ENCODE measurements around the gene BTBD8. TPM values are rescaled to one million over a fixed set of nuclear protein-coding genes. Genes with fewer than 3 reads are reported as not detected.

Gene BTBD8
- total RNA-seq, 2 experiments from 2014 or later: 2.0 to 2.7 TPM

DNA sequence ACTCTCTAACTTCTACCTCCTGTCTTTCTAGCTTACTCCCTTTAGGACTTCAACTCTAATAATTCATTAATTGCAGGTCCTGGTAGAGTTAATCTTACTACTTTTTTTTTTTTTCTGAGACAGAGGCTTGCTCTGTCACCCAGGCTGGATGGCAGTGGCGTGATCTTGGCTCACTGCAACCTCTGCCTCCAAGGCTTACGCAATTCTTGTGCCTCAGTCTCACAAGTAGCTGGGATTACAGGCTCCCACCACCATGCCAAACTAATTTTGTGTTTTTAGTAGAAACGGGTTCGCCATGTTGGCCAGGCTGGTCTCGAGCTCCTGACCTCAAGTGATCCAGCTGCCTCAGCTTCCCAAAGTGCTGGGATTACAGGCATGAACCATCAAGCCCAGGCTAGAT is 15.7 kb downstream of the BTBD8 start:
- intact Hi-C loops (cut with micrococcal nuclease): no loop called here
- H3K4me3 Mint-ChIP-seq: no peak overlapping the region
- no peak overlapping the region for H3K27ac Mint-ChIP-seq
- no peaks in the 10 kb centered on the region for H3K9me3 Mint-ChIP-seq
- CTCF ChIA-PET: interaction anchor here (0.6 to 1.4 kb wide), 2 partner anchors 14 to 76 kb away, joined by 3 to 6 read pairs; no protein-coding TSS in a partner anchor
- no peak for DNase-seq
- H3K4me1 Mint-ChIP-seq (ENCODE audit: low read depth): peaks cover 5% of the 10 kb centered on the region
- H3K36me3 Mint-ChIP-seq (ENCODE audit: low read depth): peaks cover 7% of the 10 kb centered on the region
- H3K27me3 Mint-ChIP-seq (ENCODE audit: low read depth): no peaks in the 10 kb centered on the region

DNA sequence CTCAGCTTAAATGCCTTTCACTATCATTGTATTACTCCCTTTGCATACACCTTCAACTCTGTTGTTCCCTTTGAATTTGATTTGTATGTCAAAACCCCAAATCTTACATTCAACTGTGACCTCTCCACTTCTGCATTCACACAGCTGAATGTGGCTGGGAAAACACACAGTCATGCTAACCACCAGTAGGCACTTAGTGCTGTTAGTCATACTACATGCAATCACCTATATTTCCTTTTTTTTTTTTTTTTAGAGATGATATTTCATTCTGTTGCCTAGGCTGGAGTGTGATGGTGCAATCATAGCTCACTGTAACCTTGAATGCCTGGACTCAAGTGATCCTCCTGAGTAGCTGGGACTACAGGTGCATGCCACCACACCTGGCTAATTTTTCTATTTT is 16.2 kb downstream of the BTBD8 start:
- peaks cover 8% of the 10 kb centered on the region for H3K36me3 Mint-ChIP-seq (ENCODE audit: low read depth)

DNA sequence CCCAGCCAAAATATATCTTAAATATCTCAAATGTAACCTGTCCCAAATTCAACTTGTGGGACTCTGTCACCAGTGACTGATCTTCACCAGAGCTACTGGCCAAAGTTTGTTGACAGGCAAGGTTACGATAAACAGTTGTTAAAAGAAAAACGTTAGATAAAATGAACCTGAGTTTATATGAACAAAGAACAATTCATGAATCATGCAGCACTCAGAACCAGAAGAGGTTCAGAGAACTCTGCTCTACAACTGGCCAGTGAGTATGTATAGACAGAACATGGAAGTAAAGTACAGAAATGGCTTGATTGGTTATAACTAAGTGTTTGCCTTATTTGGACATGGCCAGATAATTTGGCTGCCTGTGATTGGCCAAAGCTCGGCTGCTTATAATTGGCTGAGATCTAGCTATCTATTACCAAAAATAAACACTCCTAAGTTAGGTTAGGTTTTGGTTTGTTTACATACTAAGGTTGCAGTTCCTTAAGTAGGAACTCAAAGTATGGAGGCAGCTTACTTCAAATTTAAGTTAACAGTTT is 25.5 kb downstream of the BTBD8 start:
- Mint-ChIP-seq H3K4me3 (no peak overlapping the region), H3K4me1 (ENCODE audit: low read depth) (no peaks in the 10 kb centered on the region), H3K9me3 (no peaks in the 10 kb centered on the region), H3K27me3 (ENCODE audit: low read depth) (no peaks in the 10 kb centered on the region), H3K36me3 (ENCODE audit: low read depth) (peaks cover 11% of the 10 kb centered on the region), H3K27ac (no peak overlapping the region)
- intact Hi-C loops (cut with micrococcal nuclease): no loop called here
- DNase-seq: no peak
- CTCF ChIA-PET: no interaction called here

More for the DNA sequence above, 16.2 kb downstream of the BTBD8 start:
- Mint-ChIP-seq H3K4me3 (no peak overlapping the region), H3K4me1 (ENCODE audit: low read depth) (peaks cover 5% of the 10 kb centered on the region), H3K27me3 (ENCODE audit: low read depth) (no peaks in the 10 kb centered on the region), H3K27ac (no peak overlapping the region), H3K9me3 (no peaks in the 10 kb centered on the region)
- DNase-seq: peak; percentile 33
- CTCF ChIA-PET: interaction anchor here (0.6 kb wide), 1 partner anchor 75 kb away, joined by 6 read pairs; no protein-coding TSS in a partner anchor
- intact Hi-C loops (cut with micrococcal nuclease): no loop called here

DNA sequence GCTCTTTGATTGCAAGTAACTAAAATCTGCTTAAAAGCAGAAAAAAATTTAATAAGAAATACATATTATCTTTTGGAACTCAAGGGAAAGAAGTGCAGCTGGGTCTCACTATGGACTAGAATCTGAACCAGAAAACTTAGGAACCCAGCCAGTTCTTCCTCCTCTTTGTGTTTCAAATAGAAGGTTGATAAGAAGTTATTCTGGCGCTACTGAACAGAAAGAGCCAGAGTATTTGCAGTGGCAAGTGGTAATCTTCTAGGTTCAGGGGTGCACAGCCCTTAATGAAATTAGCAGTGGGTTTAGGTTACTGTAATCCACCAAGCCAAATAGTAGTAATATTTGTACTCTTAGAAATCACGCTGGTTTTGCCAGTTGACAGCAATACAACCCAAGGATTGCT is 28.5 kb downstream of the BTBD8 start:
- Mint-ChIP-seq H3K4me3 (no peak overlapping the region), H3K4me1 (ENCODE audit: low read depth) (no peaks in the 10 kb centered on the region), H3K27ac (no peak overlapping the region), H3K27me3 (ENCODE audit: low read depth) (no peaks in the 10 kb centered on the region), H3K36me3 (ENCODE audit: low read depth) (peaks cover 10% of the 10 kb centered on the region), H3K9me3 (no peaks in the 10 kb centered on the region)
- intact Hi-C loops (cut with micrococcal nuclease): no loop called here
- CTCF ChIA-PET: no interaction called here
- DNase-seq: no peak

DNA sequence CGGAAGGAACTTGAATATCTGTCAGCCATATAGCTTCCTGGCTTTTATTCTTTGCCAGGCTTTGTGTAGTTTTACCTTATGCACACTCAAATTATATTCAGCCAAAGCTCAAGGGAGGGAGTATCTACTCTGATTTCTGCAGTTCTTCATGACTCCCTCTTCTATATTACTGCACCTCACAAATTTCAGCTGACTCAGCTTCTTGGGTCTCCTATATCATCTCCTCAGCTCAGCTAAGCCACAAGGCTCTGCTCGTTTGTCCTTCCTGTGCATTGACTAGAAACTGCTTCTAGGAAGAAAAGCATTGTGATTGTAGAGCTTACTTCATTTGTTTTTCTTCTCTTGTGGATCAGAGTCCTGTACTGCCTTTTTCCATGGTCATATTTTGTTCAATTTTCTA is 37.4 kb downstream of the BTBD8 start:
- intact Hi-C loops (cut with micrococcal nuclease): no loop called here
- Mint-ChIP-seq H3K27ac (no peak overlapping the region), H3K27me3 (ENCODE audit: low read depth) (no peaks in the 10 kb centered on the region), H3K4me1 (ENCODE audit: low read depth) (peaks cover 14% of the 10 kb centered on the region), H3K9me3 (no peaks in the 10 kb centered on the region), H3K36me3 (ENCODE audit: low read depth) (no peaks in the 10 kb centered on the region), H3K4me3 (no peak overlapping the region)
- DNase-seq: no peak
- CTCF ChIA-PET: interaction anchor here (1.2 kb wide), 1 partner anchor 18 kb away, joined by 3 read pairs; no protein-coding TSS in a partner anchor

DNA sequence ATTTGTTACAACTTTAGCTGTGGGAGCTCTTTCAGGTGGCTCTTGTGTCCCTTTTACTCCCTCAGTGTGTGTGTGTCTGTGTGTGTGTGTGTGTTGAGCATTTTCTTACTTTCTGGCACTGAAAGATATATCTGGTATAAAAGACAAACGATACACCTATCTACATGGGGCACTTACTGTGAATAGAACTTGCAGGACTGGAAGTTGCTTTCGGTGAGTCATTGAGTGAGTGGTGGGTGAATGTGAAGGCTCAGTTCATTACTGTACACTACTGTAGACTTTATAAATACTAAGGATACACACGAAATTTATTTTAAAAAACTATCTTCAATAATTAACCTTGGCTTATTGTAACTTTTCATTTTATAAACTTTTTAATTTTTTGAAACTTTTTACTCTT is 38.7 kb downstream of the BTBD8 start:
- intact Hi-C loops (cut with micrococcal nuclease): no loop called here
- no peak overlapping the region for H3K4me3 Mint-ChIP-seq
- DNase-seq: no peak
- H3K27me3 Mint-ChIP-seq (ENCODE audit: low read depth): no peaks in the 10 kb centered on the region
- CTCF ChIA-PET: interaction anchor here (0.7 kb wide), 1 partner anchor 37 kb away, joined by 3 read pairs; no protein-coding TSS in a partner anchor
- no peak overlapping the region for H3K27ac Mint-ChIP-seq
- H3K4me1 Mint-ChIP-seq (ENCODE audit: low read depth): peaks cover 18% of the 10 kb centered on the region
- H3K36me3 Mint-ChIP-seq (ENCODE audit: low read depth): no peaks in the 10 kb centered on the region
- no peaks in the 10 kb centered on the region for H3K9me3 Mint-ChIP-seq

DNA sequence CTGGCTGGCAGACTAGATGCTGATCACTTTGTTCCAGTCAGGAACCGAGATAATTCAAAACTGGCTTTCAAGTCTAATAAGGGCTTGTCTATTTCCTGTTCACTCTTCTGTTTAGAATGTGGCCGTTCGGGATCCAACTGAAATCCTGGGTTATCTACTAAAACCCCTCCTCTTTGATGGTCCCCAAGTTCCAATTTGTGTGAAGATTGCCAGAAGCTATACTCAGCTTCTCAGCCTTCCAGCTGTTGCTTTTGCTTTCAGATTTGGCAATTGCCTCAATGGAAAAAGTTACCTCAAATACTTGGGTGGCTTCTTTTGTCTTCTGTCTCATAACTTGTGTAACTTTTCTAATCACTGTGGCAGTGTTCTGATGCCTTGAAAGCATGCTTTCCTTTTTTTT is 43.7 kb downstream of the BTBD8 start:
- CTCF ChIA-PET: interaction anchor here (0.7 kb wide), 1 partner anchor 609 kb away, joined by 3 read pairs; no protein-coding TSS in a partner anchor
- intact Hi-C loops (cut with micrococcal nuclease): loop anchor here (1.0 to 2.0 kb wide), 2 partner anchors 43 to 414 kb away; partner anchors contain the start of gene BTBD8
- Mint-ChIP-seq H3K4me1 (ENCODE audit: low read depth) (peaks cover 13% of the 10 kb centered on the region), H3K36me3 (ENCODE audit: low read depth) (no peaks in the 10 kb centered on the region), H3K27me3 (ENCODE audit: low read depth) (no peaks in the 10 kb centered on the region), H3K27ac (peak overlapping the region; percentile 62), H3K4me3 (peak overlapping the region; percentile 42), H3K9me3 (no peaks in the 10 kb centered on the region)
- peak; percentile 29 for DNase-seq

DNA sequence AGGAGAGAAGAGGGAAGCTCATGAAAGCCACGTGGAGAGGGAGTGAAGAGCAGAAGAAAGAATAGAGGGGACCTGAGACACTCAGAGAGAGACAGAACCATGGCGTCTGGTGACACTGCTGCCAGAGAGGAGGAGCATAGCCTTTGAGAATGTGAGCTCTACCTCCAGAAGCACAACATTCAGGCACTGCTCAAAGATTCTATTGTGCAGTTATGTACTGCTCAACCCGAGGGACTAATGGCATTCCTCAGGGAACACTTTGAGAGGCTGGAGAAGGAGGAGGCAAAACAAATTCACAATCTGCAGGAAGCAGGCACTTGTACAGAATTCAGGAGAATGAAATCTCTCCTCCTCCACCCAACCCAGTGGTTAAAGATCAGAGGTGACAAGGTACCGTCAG is 45.1 kb downstream of the BTBD8 start:
- CTCF ChIA-PET: no interaction called here
- Mint-ChIP-seq H3K4me1 (ENCODE audit: low read depth) (peaks cover 13% of the 10 kb centered on the region), H3K9me3 (no peaks in the 10 kb centered on the region)

DNA sequence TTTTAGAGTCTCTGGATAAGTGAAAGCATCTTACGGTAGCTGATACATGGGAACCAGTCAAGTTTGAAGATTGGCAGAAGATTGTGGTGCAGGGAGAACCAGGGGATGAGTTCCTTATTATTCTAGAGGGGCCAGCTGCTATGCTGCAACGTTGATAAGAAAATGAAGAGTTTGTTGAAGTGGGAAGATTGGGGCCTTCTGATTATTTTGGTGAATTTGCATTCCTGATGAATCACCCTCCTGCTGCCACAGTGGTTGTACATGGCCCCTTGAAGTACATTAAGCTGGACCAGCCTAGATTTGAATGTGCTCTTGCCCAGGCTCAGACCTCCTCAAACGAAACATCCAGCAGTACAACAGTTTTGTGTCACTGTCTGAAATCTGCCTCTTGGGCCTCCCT is 45.9 kb downstream of the BTBD8 start:
- CTCF ChIA-PET: interaction anchor here (0.6 kb wide), 1 partner anchor 172 kb away, joined by 3 read pairs; the partner anchor contains the start of gene GLMN
- H3K9me3 Mint-ChIP-seq: no peaks in the 10 kb centered on the region

More for the DNA sequence above, 45.1 kb downstream of the BTBD8 start:
- Mint-ChIP-seq H3K27me3 (ENCODE audit: low read depth) (no peaks in the 10 kb centered on the region), H3K4me3 (no peak overlapping the region), H3K27ac (no peak overlapping the region), H3K36me3 (ENCODE audit: low read depth) (peaks cover 2% of the 10 kb centered on the region)
- intact Hi-C loops (cut with micrococcal nuclease): no loop called here
- DNase-seq: no peak

DNA sequence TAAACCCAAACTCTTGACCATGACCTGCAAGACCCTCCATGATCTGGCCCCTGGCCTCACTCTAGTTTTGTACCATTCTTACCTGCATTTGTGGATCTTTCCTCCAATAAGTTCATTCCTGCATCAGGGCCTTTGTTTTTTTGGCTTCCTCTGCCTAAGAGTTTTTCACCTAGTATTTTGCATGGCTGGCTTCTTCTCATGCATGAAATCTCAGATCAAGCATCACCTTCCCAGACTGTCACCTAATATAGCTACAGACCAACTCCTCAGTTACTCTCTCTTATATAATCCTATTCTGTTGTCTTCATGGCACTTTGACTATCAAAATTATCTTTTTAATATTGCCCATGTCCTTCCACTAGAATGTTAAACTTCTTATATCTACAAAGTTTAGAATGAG is 54.2 kb downstream of the BTBD8 start:
- Mint-ChIP-seq H3K4me1 (ENCODE audit: low read depth) (no peaks in the 10 kb centered on the region), H3K4me3 (no peak overlapping the region), H3K36me3 (ENCODE audit: low read depth) (peaks cover 2% of the 10 kb centered on the region), H3K27me3 (ENCODE audit: low read depth) (no peaks in the 10 kb centered on the region), H3K27ac (no peak overlapping the region), H3K9me3 (no peaks in the 10 kb centered on the region)
- DNase-seq: no peak
- CTCF ChIA-PET: no interaction called here
- intact Hi-C loops (cut with micrococcal nuclease): no loop called here

More for the DNA sequence above, 45.9 kb downstream of the BTBD8 start:
- H3K27ac Mint-ChIP-seq: no peak overlapping the region
- no peak for DNase-seq
- H3K4me1 Mint-ChIP-seq (ENCODE audit: low read depth): peaks cover 13% of the 10 kb centered on the region
- H3K4me3 Mint-ChIP-seq: no peak overlapping the region
- H3K36me3 Mint-ChIP-seq (ENCODE audit: low read depth): peaks cover 2% of the 10 kb centered on the region
- no peaks in the 10 kb centered on the region for H3K27me3 Mint-ChIP-seq (ENCODE audit: low read depth)
- intact Hi-C loops (cut with micrococcal nuclease): no loop called here

DNA sequence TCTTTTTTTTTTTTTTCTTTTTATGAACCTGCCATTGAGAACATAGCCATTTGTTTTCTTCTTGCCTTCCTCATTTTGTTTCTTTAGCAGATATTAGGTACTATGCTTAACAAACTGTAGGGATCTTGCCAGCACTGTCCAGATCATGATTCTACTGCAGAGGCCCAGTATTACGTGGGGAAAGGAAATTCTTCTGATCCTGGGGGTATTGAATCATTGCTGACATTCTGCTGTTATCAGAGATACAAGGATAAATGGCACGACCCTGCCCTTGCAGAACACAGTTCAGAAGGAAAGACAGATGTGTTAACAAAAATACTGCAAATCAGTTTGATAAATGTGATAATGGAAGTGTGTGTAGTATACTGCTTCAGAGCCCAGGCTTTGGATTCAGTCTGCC is 56.2 kb downstream of the BTBD8 start:
- no peak overlapping the region for H3K27ac Mint-ChIP-seq
- no peaks in the 10 kb centered on the region for H3K36me3 Mint-ChIP-seq (ENCODE audit: low read depth)
- H3K4me1 Mint-ChIP-seq (ENCODE audit: low read depth): no peaks in the 10 kb centered on the region
- no peak overlapping the region for H3K4me3 Mint-ChIP-seq
- CTCF ChIA-PET: interaction anchor here (0.6 kb wide), 1 partner anchor 971 kb away, joined by 3 read pairs; no protein-coding TSS in a partner anchor
- DNase-seq: no peak
- intact Hi-C loops (cut with micrococcal nuclease): no loop called here
- H3K27me3 Mint-ChIP-seq (ENCODE audit: low read depth): no peaks in the 10 kb centered on the region
- H3K9me3 Mint-ChIP-seq: no peaks in the 10 kb centered on the region

DNA sequence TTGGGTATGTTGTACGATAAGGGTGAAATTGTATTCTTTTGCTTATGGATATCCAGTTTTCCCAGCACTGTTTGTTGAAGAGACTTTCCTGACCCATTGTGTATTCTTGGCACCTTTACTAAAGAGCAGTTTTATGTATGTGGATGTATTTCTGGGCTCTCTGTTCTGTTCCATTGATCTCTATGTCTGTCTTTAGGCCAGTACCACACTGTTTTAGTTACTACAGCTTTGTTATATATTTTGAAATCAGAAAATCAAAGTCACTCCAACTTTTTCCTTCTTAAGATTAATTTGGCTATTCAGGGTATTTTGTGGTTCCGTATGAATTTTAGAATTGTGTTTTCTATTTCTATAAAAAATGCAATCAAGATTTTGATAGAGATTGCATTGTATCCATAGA is 74.8 kb downstream of the BTBD8 start:
- CTCF ChIA-PET: no interaction called here
- Mint-ChIP-seq H3K36me3 (ENCODE audit: low read depth) (peaks cover 19% of the 10 kb centered on the region), H3K27ac (no peak overlapping the region), H3K27me3 (ENCODE audit: low read depth) (no peaks in the 10 kb centered on the region), H3K4me3 (no peak overlapping the region), H3K9me3 (peaks cover 21% of the 10 kb centered on the region), H3K4me1 (ENCODE audit: low read depth) (no peaks in the 10 kb centered on the region)
- no peak for DNase-seq
- intact Hi-C loops (cut with micrococcal nuclease): no loop called here

DNA sequence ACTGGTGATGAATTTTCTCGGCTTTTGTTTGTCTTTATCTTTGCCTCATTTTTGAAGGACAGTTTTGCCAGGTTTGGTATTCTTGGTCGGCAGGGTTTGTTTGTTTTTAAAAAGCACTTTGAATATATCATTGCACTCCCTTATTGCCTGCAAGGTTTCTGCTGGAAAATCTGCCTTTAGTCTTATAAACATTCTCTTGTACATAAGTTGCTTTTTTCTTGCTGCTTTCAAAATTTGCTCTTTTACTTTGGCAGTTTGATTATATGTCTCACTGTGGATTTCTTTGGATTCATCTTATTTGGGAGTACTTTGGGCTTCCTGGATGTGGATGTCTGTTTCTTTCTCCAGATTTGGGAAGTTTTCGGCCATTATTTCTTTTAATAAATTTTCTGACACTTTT is 79.4 kb downstream of the BTBD8 start:
- Mint-ChIP-seq H3K4me1 (ENCODE audit: low read depth) (no peaks in the 10 kb centered on the region), H3K27me3 (ENCODE audit: low read depth) (no peaks in the 10 kb centered on the region), H3K4me3 (no peak overlapping the region), H3K36me3 (ENCODE audit: low read depth) (peaks cover 30% of the 10 kb centered on the region), H3K27ac (no peak overlapping the region), H3K9me3 (peaks cover 25% of the 10 kb centered on the region)
- CTCF ChIA-PET: interaction anchor here (0.7 kb wide), 1 partner anchor 567 kb away, joined by 6 read pairs; no protein-coding TSS in a partner anchor
- intact Hi-C loops (cut with micrococcal nuclease): no loop called here
- no peak for DNase-seq

Measured in activated naive CD4-positive, alpha-beta T cell treated with anti-CD3 and anti-CD28 coated beads for 36 hours (primary cell).